GM19043 (cell line): ENCODE measurements around the gene HDAC11.
"Not testable (repeated sequence)": the region's sequence is repeated elsewhere in the genome, so short reads cannot be mapped to it uniquely, and the experiment has no call there.

Experiments used
- ATAC-seq: cut with Tn5 transposase; IDR thresholded peaks from one replicate; pipeline ENCODE4 v1.9.1; 2021; ENCODE audit warnings: low read depth; ENCODE audit not compliant: unreplicated experiment

The HDAC11 gene

DNA sequence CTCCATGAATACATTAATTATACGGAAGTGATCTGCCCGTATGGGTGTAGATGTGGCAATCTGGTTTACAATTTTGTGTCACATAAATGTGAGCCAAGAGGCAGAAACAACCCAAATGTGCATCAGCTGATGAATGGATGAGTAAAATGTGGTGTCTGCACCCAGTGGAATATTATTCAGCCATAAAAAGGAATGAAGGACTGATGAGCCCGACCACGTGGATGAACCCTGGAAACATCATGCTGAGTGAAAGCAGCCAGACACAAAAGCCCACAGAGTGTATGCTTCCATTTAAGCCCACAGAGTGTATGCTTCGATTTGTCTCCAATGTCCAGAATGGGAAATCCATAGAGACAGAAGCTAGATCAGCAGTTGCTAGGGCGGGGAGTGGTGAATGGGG lies 41.2 kb downstream of the HDAC11 start:
- no peak for ATAC-seq

DNA sequence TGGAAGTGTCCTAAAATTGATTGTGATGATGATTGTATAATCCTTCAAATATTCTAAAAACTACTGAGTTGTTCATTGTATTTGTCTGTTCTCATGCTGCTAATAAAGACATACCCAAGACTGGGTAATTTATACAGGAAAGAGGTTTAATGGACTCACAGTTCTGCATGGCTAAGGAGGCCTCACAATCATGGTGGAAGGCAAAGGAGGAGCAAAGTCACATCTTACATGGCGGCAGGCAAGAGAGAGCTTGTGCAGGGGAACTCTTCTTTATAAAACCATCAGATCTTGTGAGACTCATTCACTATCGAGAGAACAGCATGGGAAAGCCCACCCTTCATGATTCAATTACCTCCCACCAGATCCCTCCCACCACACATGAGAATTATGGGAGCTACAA lies 41.6 kb downstream of the HDAC11 start:
- ATAC-seq: not testable (repeated sequence)

DNA sequence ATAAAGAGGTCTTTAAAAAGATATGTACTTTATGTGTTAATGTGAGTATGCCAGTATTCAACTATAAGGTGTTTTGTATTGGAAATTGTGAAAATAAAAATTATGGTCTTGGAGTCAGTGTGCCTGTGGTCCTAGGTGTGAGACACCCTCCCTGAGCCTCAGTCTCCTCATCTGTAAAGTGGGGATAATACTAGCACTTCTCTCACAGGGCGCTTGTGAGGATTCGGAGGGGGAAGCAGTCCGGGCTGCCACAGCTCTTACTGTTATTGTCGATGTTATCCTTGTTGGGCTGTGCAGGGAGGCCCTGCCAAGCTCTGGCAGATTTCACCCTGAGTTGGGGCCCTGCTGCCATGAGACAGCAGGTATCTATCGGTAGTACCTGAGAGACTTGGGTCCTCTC lies 42.1 kb downstream of the HDAC11 start:
- ATAC-seq: no peak

- no peak for ATAC-seq
Observed at GRCh38 chr3:13524979-13525669, 45.0 kb downstream of the HDAC11 start.

GRCh38 chr3:13525827-13526625 lies 45.9 kb downstream of the HDAC11 start:
- no peak for ATAC-seq

DNA sequence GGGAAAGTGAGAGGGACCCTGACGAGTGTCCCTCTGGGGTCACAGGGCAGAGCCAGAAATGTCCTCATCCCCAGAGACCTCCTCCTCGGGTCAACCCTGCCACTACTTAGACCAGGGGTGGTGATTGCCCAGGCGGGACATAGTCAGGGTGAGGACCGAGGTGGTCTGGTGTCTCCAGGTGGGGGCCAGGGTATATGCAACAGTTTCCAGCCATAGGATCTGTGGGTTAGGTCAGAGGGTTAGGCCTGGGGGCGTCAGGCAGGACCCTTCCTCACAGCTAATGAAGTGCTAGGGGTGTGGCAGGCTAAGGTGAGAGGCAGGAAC lies 46.5 kb downstream of the HDAC11 start:
- ATAC-seq: no peak

GRCh38 chr3:13528217-13528867 lies 48.2 kb downstream of the HDAC11 start:
- no peak for ATAC-seq

GRCh38 chr3:13529196-13530112 lies 49.3 kb downstream of the HDAC11 start:
- ATAC-seq: no peak

DNA sequence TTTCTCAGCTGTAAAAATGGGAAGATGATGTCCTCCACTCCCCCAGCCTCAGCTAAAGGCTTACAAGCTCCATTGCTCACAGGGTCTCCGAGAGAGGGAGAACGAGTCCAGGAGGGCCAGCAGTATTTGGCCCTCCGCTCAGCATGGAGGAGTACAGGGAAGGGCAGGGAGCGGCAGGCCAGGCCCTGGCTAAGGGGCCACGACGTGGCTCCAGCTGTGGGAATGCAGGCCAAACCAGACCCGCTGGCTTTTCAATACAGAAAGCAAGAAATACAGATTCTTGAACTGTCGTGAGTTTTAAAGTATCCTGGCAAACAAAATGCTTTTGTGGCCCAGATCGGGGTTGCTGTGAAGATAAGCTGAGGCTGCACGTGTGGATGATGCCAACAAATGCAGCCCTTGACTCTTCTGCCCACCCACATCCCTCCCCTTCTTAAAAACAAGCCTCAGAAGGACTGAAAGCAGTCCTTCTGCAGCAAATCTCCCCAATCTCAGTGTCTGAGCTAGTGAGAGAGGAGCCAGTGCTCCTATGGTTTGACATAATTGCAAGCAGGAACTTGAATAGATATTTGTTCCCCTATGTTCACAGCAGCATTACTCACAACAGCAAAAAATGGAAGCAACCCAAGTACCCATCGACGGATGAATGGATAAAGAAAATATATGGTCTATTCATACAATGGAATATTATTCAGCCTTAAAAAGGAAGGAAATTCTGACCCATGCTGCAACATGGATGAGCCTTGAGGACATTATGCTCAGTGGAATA lies 50.3 kb downstream of the HDAC11 start:
- no peak for ATAC-seq

DNA sequence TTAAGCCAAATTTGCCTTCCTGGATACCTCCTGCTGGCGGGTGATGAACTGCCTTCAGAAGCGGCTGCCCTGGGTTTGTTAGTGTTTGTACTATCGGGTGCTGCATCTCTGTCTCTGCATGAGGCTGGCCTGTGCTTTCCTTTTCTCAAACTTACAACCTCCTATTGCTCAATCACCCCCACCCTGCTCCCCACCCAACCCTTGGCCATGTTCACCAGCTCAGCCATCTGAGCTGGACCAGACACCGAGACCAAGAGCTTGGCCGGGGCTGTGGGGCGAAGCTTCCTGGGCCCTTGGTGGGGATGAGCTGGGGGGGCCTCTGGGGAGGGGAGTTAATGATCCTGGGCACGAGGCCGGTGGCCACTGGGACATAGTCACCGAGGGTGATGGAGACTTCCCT lies 52.0 kb downstream of the HDAC11 start:
- no peak for ATAC-seq

DNA sequence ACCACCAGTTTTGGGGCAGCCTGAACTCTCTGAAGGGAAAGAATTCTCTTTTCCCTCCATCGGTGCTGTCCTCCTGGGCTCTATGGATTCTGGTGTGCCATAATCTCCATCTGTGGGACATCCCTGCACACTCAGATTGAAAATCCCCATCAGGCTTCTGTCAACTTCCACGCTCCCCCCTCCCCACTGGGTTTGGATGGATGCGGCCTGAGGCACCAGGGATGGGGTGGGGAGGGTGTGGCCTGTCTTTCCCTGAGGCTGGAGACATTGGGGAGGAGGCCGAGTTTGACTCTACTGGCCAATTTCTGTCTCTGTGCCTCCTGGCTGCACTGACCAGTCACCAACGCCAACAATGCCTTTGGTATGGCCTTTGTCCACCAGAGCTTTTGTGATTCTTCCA lies 52.5 kb downstream of the HDAC11 start:
- no peak for ATAC-seq

DNA sequence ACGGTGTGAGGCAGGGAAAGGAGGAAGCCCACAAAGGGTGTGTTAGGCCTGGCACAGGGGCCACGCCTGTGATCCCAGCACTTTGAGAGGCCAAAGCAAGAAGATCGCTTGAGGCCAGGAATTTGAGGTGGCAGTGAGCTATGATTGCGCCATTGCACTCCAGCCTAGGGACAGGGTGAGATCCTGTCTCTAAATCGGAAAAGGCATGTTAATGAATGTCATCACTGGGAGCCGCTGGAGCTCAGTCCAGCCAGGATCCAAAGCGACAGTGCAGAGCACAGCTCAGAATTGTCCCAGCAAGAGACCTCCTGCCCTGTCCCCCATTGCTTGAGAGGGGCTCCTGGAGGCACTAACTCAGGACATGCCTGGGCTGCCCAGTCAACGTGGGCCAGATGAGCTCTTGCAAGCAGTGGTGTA lies 53.8 kb downstream of the HDAC11 start:
- ATAC-seq: no peak

DNA sequence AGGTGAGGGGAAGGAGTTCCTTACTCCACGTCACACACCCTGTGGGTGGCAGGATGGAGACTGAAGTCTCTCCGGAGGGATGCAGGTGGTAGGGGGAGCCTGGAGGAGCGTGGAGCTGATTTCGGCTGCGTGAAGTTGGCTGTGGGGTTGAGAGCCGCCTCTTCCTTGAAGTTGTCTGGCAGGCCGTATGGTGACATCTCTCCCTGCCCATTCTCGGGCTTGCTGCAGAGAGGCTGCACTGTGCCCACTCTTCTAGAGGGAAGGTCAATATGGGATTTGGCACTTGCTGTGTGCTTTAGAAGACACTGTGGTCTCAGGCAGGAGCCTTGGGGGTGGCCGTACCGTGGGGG lies 55.4 kb downstream of the HDAC11 start:
- ATAC-seq: no peak

GRCh38 chr3:13535905-13536304 lies 55.8 kb downstream of the HDAC11 start:
- no peak for ATAC-seq

GRCh38 chr3:13536432-13536831 lies 56.3 kb downstream of the HDAC11 start:
- ATAC-seq: no peak

- ATAC-seq: no peak
Observed at GRCh38 chr3:13536832-13537231, 56.7 kb downstream of the HDAC11 start.

DNA sequence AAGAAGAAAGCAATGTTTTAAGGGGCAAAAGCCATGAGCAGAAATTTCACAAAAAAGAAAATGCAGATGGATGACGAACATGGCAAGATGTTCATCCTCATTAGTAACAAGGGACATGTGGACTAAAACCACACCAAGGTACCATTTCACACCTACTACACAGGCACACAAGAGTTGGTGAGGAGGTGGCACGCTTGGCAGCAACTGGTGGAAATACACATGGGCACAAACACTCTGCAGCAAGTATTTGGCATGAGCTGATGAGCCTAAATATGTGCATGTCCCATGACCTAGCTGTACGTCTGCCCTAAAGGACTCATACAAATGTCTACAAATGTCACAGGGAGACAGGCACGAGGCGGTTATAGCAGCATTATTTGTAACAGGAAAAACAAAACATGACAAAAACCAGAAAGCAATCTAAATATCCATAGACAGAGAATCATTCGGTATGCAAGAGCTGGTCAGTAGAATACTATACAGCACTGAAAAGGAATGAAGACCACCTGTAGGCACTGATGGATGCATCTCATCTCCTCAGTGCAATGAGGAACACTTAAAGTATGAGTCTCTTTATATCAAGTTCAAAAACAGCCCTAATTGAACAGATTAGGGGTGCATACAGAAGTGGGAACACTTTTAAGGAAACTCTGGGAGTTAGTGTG lies 57.3 kb downstream of the HDAC11 start:
- ATAC-seq: no peak

GRCh38 chr3:13537909-13538296 lies 57.8 kb downstream of the HDAC11 start:
- no peak for ATAC-seq

DNA sequence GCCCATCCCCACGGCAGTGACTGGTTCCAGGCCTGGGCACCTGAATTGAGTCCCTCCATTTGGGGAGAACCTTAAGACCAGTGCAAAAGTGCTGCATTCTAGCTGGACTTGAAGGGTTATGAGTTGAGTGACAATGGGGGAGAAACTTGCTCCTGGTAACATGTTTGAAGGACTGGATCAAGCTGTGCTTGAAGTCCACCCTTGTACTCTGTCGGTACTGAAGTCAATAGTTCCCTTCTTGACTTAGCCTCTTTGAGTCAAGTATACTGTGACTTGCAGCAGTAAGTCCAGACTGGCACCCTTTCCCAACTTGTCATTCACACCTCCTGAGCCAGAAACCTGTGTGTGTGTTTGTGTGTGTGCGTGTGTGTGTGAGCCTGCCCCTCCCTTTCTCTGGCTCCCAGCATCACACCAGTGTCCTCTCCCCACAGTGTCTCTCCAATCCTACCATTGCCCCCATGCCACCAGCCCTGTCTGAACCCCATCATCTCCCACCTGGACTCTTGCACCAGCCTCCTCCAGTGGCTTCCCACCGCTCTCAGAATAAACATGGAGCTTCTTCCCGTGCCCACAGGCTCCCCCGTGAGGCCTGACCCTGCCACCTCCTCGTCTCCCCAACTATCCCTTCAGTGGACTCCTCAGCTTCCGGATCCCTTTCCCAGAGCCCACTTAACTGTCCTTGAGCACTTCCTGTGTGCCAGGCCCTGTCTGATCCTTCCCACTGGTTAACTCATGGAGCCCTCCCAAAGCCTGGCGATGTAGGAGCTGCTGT lies 58.6 kb downstream of the HDAC11 start:
- no peak for ATAC-seq
